GM10266 (cell line): Measurements from ENCODE around the gene CHD3.
"Not testable (repeated sequence)": the region's sequence is repeated elsewhere in the genome, so short reads cannot be mapped to it uniquely, and the experiment has no call there.

Experiments used
- DNase-seq: peaks from one replicate; pipeline ENCODE4 v3.0.0; 2012; ENCODE audit errors: extremely low spot score
- CTCF ChIP-seq: IDR thresholded peaks from 2 replicates; pipeline ENCODE4 v1.5.1; 2012; ENCODE audit warnings: mild to moderate bottlenecking, low read depth; ENCODE audit not compliant: control insufficient read depth, insufficient read depth; ENCODE audit errors: missing control alignments

CHD3 gene

GRCh38 chr17:7862692-7863437 is 25.7 kb upstream of the CHD3 start:
- TF ChIP-seq CTCF: peak; percentile 63
- peak; percentile 35 for DNase-seq

GRCh38 chr17:7864384-7864783 is 24.2 kb upstream of the CHD3 start:
- not testable (repeated sequence) for DNase-seq

GRCh38 chr17:7864995-7865650 is 23.5 kb upstream of the CHD3 start:
- no peak for TF ChIP-seq CTCF
- no peak for DNase-seq

GRCh38 chr17:7867881-7868329 is 20.7 kb upstream of the CHD3 start:
- no peak for DNase-seq
- TF ChIP-seq CTCF: no peak

- no peak for DNase-seq
- TF ChIP-seq CTCF: no peak
These were observed 15.5 kb upstream of the CHD3 start for GRCh38 chr17:7873051-7873450.

GRCh38 chr17:7875804-7876370 is 12.7 kb upstream of the CHD3 start:
- no peak for TF ChIP-seq CTCF
- no peak for DNase-seq

- TF ChIP-seq CTCF: no peak
- no peak for DNase-seq
These were observed 10.4 kb upstream of the CHD3 start for GRCh38 chr17:7878234-7878633.
